Esophagus squamous epithelium (tissue), 4 donors: Measurements from ENCODE around the gene TMEM74B.

Experiments used
- POLR2A ChIP-seq, 4 donors: fragments of 450-650 bp; IDR thresholded peaks; one replicate each; pipeline ENCODE4 v1.6.1; 2017; ENCODE audit warnings: antibody characterized with exemption in 4 of 4, mild to moderate bottlenecking in 4 of 4, moderate library complexity in 3 of 4
- TF ChIP-seq, protein P1 (sequence below), 6 experiments: fragments of 450-650 bp in 4 of 6; fragments of 200-600 bp in 2 of 6; sonication (generic) in 2 of 6; IDR thresholded peaks; one replicate each; pipeline ENCODE4 v1.5.1; 2016 to 2019; ENCODE audit warnings: antibody characterized with exemption in 6 of 6, mild to moderate bottlenecking in 4 of 6, moderate library complexity in 4 of 6

DNA sequence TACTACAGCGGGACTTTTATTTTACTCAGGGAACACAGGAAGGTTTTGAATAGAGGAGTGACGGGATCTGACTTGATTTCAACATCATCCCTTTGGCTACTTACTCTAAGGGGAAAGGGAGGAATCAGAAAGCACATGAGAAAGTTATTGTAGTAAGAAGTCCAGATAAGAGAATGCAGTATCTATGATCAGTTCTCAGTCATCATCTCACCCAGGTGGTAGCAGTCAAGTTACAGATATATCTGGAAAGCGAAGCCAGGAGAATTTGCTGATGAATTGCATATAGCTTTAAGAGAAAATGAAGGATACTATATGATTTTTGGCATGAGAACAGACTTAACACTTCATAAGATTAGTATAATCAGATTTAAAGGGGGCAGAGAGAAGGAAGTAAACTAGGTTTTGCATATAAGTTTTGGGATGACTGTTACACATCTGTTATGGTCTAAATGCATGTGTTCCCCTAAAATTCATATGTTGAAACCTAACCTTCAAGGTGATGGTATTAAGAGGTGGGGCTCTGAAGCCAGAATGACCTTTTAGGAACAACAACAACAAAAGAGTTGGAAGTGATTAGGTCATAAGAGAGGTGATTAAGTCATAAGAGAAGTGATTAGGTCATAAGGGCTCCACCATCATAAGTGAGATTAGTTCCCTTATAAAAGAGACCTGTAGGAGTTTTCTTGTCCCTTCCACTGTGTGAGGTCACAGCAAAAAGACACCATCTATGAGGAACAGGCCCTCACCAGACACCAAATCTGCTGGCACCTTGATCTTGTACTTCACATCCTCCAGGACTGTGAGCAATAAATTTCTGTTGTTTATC lies 47.7 kb upstream of the TMEM74B start:
- TF ChIP-seq, protein P1, sequence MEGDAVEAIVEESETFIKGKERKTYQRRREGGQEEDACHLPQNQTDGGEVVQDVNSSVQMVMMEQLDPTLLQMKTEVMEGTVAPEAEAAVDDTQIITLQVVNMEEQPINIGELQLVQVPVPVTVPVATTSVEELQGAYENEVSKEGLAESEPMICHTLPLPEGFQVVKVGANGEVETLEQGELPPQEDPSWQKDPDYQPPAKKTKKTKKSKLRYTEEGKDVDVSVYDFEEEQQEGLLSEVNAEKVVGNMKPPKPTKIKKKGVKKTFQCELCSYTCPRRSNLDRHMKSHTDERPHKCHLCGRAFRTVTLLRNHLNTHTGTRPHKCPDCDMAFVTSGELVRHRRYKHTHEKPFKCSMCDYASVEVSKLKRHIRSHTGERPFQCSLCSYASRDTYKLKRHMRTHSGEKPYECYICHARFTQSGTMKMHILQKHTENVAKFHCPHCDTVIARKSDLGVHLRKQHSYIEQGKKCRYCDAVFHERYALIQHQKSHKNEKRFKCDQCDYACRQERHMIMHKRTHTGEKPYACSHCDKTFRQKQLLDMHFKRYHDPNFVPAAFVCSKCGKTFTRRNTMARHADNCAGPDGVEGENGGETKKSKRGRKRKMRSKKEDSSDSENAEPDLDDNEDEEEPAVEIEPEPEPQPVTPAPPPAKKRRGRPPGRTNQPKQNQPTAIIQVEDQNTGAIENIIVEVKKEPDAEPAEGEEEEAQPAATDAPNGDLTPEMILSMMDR (IDR thresholded peaks at IDR 0.05), result no peak
- TF ChIP-seq POLR2A (IDR thresholded peaks at IDR 0.05), result no peak
